Measurements from ENCODE around the gene GAS7.
A peak's percentile ranks its signal among the peaks of the same experiment; 100 is the strongest.

Gene GAS7

GRCh38 chr17:10070690-10071089 is 127.7 kb downstream of the GAS7 start:
- H3K23ac ChIP-seq (ENCODE audit: low read length) = no peak overlapping the region
- H3K79me2 ChIP-seq (ENCODE audit: control insufficient read depth, insufficient read depth, low read length, poor library complexity) = peaks cover 2% of the 10 kb centered on the region
- no peak overlapping the region for H3K18ac ChIP-seq (ENCODE audit: low read length)
- H3K79me1 ChIP-seq (ENCODE audit: low read length) = no peaks in the 10 kb centered on the region
- peaks cover 14% of the 10 kb centered on the region in 2 experiments for H3K4me1 ChIP-seq (ENCODE audit: control insufficient read depth in 1 of 2, insufficient read depth in 2 of 2, low read length in 2 of 2)
- H3K14ac ChIP-seq (ENCODE audit: low read length) = no peak overlapping the region
- WGBS (ENCODE audit: extremely low coverage, insufficient coverage, insufficient read length) = no CpG with 5 or more reads among the region's 3 CpGs
- no peak overlapping the region for H4K8ac ChIP-seq (ENCODE audit: low read depth, low read length)
- no peak overlapping the region for H2BK12ac ChIP-seq (ENCODE audit: low read length)
- H3K36me3 ChIP-seq (ENCODE audit: control insufficient read depth in 1 of 2, insufficient read depth in 2 of 2, low read length in 2 of 2) = no peaks in the 10 kb centered on the region
- H3K4me3 ChIP-seq (ENCODE audit: low read depth, low read length) = no peak overlapping the region
- no peak overlapping the region for H3K4ac ChIP-seq (ENCODE audit: low read depth, low read length)
- no peak overlapping the region for H2BK120ac ChIP-seq (ENCODE audit: insufficient read depth, low read length, poor library complexity)
- no peak overlapping the region for H3K9ac ChIP-seq (ENCODE audit: low read length)
- no peak overlapping the region for H4K12ac ChIP-seq (ENCODE audit: low read depth, low read length)
- DNase-seq = no peak
- H4K91ac ChIP-seq (ENCODE audit: low read depth, low read length) = no peak overlapping the region
- H2AFZ ChIP-seq (ENCODE audit: insufficient read depth, low read length, poor library complexity) = no peak overlapping the region
- H3K9me3 ChIP-seq (ENCODE audit: insufficient read depth, low read depth, low read length) = no peaks in the 10 kb centered on the region
- no peak overlapping the region for H2BK5ac ChIP-seq (ENCODE audit: low read depth, low read length, poor library complexity)
- no peaks in the 10 kb centered on the region for H3K27me3 ChIP-seq (ENCODE audit: insufficient read depth, low read length)
- no peak overlapping the region for H3K27ac ChIP-seq (ENCODE audit: low read depth, low read length)
- H3K4me2 ChIP-seq (ENCODE audit: low read length) = no peak overlapping the region
- no peak overlapping the region for H2AK5ac ChIP-seq (ENCODE audit: low read length)

- Histone ChIP-seq H3K4ac (ENCODE audit: low read depth, low read length) (no peak overlapping the region), H3K9me3 (ENCODE audit: insufficient read depth, low read depth, low read length) (no peaks in the 10 kb centered on the region), H3K36me3 (ENCODE audit: control insufficient read depth in 1 of 2, insufficient read depth in 2 of 2, low read length in 2 of 2) (no peaks in the 10 kb centered on the region), H3K79me1 (ENCODE audit: low read length) (no peaks in the 10 kb centered on the region), H2BK120ac (ENCODE audit: insufficient read depth, low read length, poor library complexity) (no peak overlapping the region), H2BK12ac (ENCODE audit: low read length) (no peak overlapping the region), H3K4me3 (ENCODE audit: low read depth, low read length) (no peak overlapping the region), H4K12ac (ENCODE audit: low read depth, low read length) (no peak overlapping the region), H3K9ac (ENCODE audit: low read length) (no peak overlapping the region), H2AK5ac (ENCODE audit: low read length) (no peak overlapping the region), H4K8ac (ENCODE audit: low read depth, low read length) (no peak overlapping the region), H3K23ac (ENCODE audit: low read length) (no peak overlapping the region), H3K14ac (ENCODE audit: low read length) (no peak overlapping the region), H2BK5ac (ENCODE audit: low read depth, low read length, poor library complexity) (no peak overlapping the region), H3K27me3 (ENCODE audit: insufficient read depth, low read length) (no peaks in the 10 kb centered on the region), H3K18ac (ENCODE audit: low read length) (no peak overlapping the region), H3K27ac (ENCODE audit: low read depth, low read length) (no peak overlapping the region), H2AFZ (ENCODE audit: insufficient read depth, low read length, poor library complexity) (no peak overlapping the region), H3K4me2 (ENCODE audit: low read length) (no peak overlapping the region), H3K79me2 (ENCODE audit: control insufficient read depth, insufficient read depth, low read length, poor library complexity) (peaks cover 2% of the 10 kb centered on the region), H3K4me1 (ENCODE audit: control insufficient read depth in 1 of 2, insufficient read depth in 2 of 2, low read length in 2 of 2) (peaks cover 14% of the 10 kb centered on the region in 2 experiments), H4K91ac (ENCODE audit: low read depth, low read length) (no peak overlapping the region)
- no peak for DNase-seq
- no CpG with 5 or more reads among the region's 5 CpGs for WGBS (ENCODE audit: extremely low coverage, insufficient coverage, insufficient read length)
These were observed 129.1 kb downstream of the GAS7 start for GRCh38 chr17:10069301-10069700.

DNA sequence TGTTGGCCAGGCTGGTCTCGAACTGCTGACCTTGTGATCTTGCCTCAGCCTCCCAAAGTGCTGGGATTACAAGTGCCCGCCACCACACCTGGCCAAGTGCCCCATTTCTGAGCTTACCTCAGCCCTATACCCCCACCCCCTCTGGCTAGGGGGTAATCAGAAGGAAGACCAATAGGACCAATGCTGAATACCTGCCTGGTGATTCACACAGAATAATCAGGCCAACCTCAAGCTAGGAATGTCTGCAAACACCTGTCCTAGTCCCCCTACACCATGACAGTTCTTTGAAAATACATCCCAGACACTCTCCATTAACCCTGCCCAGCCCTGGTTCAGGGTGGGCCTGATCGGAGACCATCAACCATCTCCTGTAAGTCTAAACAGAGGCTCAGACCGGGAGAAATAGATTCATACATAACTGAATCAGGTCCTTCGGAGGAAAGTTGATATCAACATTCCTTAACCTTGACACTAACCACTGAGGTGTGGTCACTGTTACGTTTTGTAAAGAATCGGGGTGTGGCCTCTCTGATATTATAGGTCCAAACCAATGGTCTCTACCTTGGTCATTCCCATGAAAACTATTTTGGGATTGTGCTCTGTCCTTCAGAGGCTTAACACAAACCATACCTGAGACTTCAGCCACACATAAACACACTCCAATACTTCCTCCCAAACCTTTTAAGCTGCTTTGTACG is 130.8 kb downstream of the GAS7 start:
- H3K27me3 ChIP-seq (ENCODE audit: insufficient read depth, low read length) = no peaks in the 10 kb centered on the region
- no peak overlapping the region for H3K27ac ChIP-seq (ENCODE audit: low read depth, low read length)
- no peak overlapping the region for H2AK5ac ChIP-seq (ENCODE audit: low read length)
- no peak overlapping the region for H4K8ac ChIP-seq (ENCODE audit: low read depth, low read length)
- H4K91ac ChIP-seq (ENCODE audit: low read depth, low read length) = no peak overlapping the region
- H3K18ac ChIP-seq (ENCODE audit: low read length) = no peak overlapping the region
- no peak overlapping the region for H2BK12ac ChIP-seq (ENCODE audit: low read length)
- H3K79me1 ChIP-seq (ENCODE audit: low read length) = no peaks in the 10 kb centered on the region
- no peak overlapping the region for H2AFZ ChIP-seq (ENCODE audit: insufficient read depth, low read length, poor library complexity)
- H3K4me2 ChIP-seq (ENCODE audit: low read length) = no peak overlapping the region
- no peak overlapping the region for H2BK120ac ChIP-seq (ENCODE audit: insufficient read depth, low read length, poor library complexity)
- no peak overlapping the region for H3K14ac ChIP-seq (ENCODE audit: low read length)
- H3K9ac ChIP-seq (ENCODE audit: low read length) = no peak overlapping the region
- no peak overlapping the region for H3K23ac ChIP-seq (ENCODE audit: low read length)
- H3K36me3 ChIP-seq (ENCODE audit: control insufficient read depth in 1 of 2, insufficient read depth in 2 of 2, low read length in 2 of 2) = no peaks in the 10 kb centered on the region
- no peak overlapping the region for H3K4me3 ChIP-seq (ENCODE audit: low read depth, low read length)
- H3K9me3 ChIP-seq (ENCODE audit: insufficient read depth, low read depth, low read length) = no peaks in the 10 kb centered on the region
- no peak overlapping the region for H4K12ac ChIP-seq (ENCODE audit: low read depth, low read length)
- no peak overlapping the region for H2BK5ac ChIP-seq (ENCODE audit: low read depth, low read length, poor library complexity)
- no peak overlapping the region for H3K4ac ChIP-seq (ENCODE audit: low read depth, low read length)
- H3K4me1 ChIP-seq (ENCODE audit: control insufficient read depth in 1 of 2, insufficient read depth in 2 of 2, low read length in 2 of 2) = peaks cover 3 to 6% of the 10 kb centered on the region in 2 experiments
- peak in 1 of 2 donors; percentile 52 for DNase-seq
- no CpG with 5 or more reads among the region's 8 CpGs for WGBS (ENCODE audit: extremely low coverage, insufficient coverage, insufficient read length)
- peaks cover 2% of the 10 kb centered on the region for H3K79me2 ChIP-seq (ENCODE audit: control insufficient read depth, insufficient read depth, low read length, poor library complexity)

GRCh38 chr17:10064536-10064935 is 133.9 kb downstream of the GAS7 start:
- H3K9me3 ChIP-seq (ENCODE audit: insufficient read depth, low read depth, low read length) = no peaks in the 10 kb centered on the region
- H3K14ac ChIP-seq (ENCODE audit: low read length) = no peak overlapping the region
- no CpG with 5 or more reads among the region's 3 CpGs for WGBS (ENCODE audit: extremely low coverage, insufficient coverage, insufficient read length)
- H3K9ac ChIP-seq (ENCODE audit: low read length) = no peak overlapping the region
- H3K27ac ChIP-seq (ENCODE audit: low read depth, low read length) = no peak overlapping the region
- DNase-seq = no peak
- no peaks in the 10 kb centered on the region for H3K79me1 ChIP-seq (ENCODE audit: low read length)
- no peak overlapping the region for H2BK120ac ChIP-seq (ENCODE audit: insufficient read depth, low read length, poor library complexity)
- no peaks in the 10 kb centered on the region for H3K79me2 ChIP-seq (ENCODE audit: control insufficient read depth, insufficient read depth, low read length, poor library complexity)
- no peak overlapping the region for H2BK12ac ChIP-seq (ENCODE audit: low read length)
- H2AFZ ChIP-seq (ENCODE audit: insufficient read depth, low read length, poor library complexity) = no peak overlapping the region
- no peak overlapping the region for H2BK5ac ChIP-seq (ENCODE audit: low read depth, low read length, poor library complexity)
- no peak overlapping the region for H3K4ac ChIP-seq (ENCODE audit: low read depth, low read length)
- no peak overlapping the region for H4K12ac ChIP-seq (ENCODE audit: low read depth, low read length)
- no peak overlapping the region for H4K8ac ChIP-seq (ENCODE audit: low read depth, low read length)
- H3K27me3 ChIP-seq (ENCODE audit: insufficient read depth, low read length) = no peaks in the 10 kb centered on the region
- H4K91ac ChIP-seq (ENCODE audit: low read depth, low read length) = no peak overlapping the region
- peaks cover 6 to 9% of the 10 kb centered on the region in 2 experiments for H3K4me1 ChIP-seq (ENCODE audit: control insufficient read depth in 1 of 2, insufficient read depth in 2 of 2, low read length in 2 of 2)
- H3K23ac ChIP-seq (ENCODE audit: low read length) = no peak overlapping the region
- H3K18ac ChIP-seq (ENCODE audit: low read length) = no peak overlapping the region
- no peak overlapping the region for H3K4me2 ChIP-seq (ENCODE audit: low read length)
- no peak overlapping the region for H3K4me3 ChIP-seq (ENCODE audit: low read depth, low read length)
- no peak overlapping the region for H2AK5ac ChIP-seq (ENCODE audit: low read length)
- H3K36me3 ChIP-seq (ENCODE audit: control insufficient read depth in 1 of 2, insufficient read depth in 2 of 2, low read length in 2 of 2) = no peaks in the 10 kb centered on the region

All from trophoblast cell (in vitro differentiated cells and primary cell).